ENCODE measurements around the gene RFK.

- no peak for TF ChIP-seq ZNF274 (IDR thresholded peaks at IDR 0.05; ENCODE audit: low read depth, low read length)
- no peak for TF ChIP-seq YY1 (IDR thresholded peaks at IDR 0.05; ENCODE audit: insufficient read depth, insufficient read length)
- TF ChIP-seq SUZ12 (IDR thresholded peaks at IDR 0.05; ENCODE audit: extremely low read depth, insufficient read depth, insufficient read length) = no peak
Measured at GRCh38 chr9:76431601-76432000, 37.4 kb upstream of the RFK start.

All from NT2/D1 (cell line).